Trophoblast cell (in vitro differentiated cells and primary cell): Measurements from ENCODE around the gene TOR1AIP1.
A peak's percentile ranks its signal among the peaks of the same experiment; 100 is the strongest.

Source experiments
- DNase-seq, 2 donors: peaks; one replicate each; pipeline ENCODE4 v3.0.0-alpha.2; 2016
- H2AFZ ChIP-seq: 2 replicates; pipeline ENCODE4 v1.6.1; 2013; ENCODE audit warnings: low read length, moderate library complexity, mild to moderate bottlenecking; ENCODE audit not compliant: insufficient read depth, poor library complexity
- H2AK5ac ChIP-seq: 2 replicates; pipeline ENCODE4 v1.6.1; 2013; ENCODE audit warnings: mild to moderate bottlenecking, low read length
- H2BK120ac ChIP-seq: 2 replicates; pipeline ENCODE4 v1.6.1; 2013; ENCODE audit warnings: low read length, mild to moderate bottlenecking, moderate library complexity; ENCODE audit not compliant: insufficient read depth, poor library complexity
- H2BK12ac ChIP-seq: 2 replicates; pipeline ENCODE4 v1.6.1; 2013; ENCODE audit warnings: mild to moderate bottlenecking, low read length, moderate library complexity
- H2BK5ac ChIP-seq: 2 replicates; pipeline ENCODE4 v1.6.1; 2013; ENCODE audit warnings: low read length, low read depth, moderate library complexity, mild to moderate bottlenecking; ENCODE audit not compliant: poor library complexity
- H3K14ac ChIP-seq: 2 replicates; pipeline ENCODE4 v1.6.1; 2013; ENCODE audit warnings: mild to moderate bottlenecking, low read length
- H3K18ac ChIP-seq: 2 replicates; pipeline ENCODE4 v1.6.1; 2013; ENCODE audit warnings: mild to moderate bottlenecking, low read length
- H3K23ac ChIP-seq: 2 replicates; pipeline ENCODE4 v1.6.1; 2013; ENCODE audit warnings: low read length
- H3K27ac ChIP-seq: 2 replicates; pipeline ENCODE4 v1.5.1; 2013; ENCODE audit warnings: low read depth, mild to moderate bottlenecking, inconsistent platforms, low read length, moderate library complexity
- H3K27me3 ChIP-seq: 2 replicates; pipeline ENCODE4 v1.6.1; 2013; ENCODE audit warnings: inconsistent platforms, mild to moderate bottlenecking, low read length, moderate library complexity; ENCODE audit not compliant: insufficient read depth
- H3K36me3 ChIP-seq, 2 experiments: 1 replicate in 1 of 2; 2 replicates in 1 of 2; pipeline ENCODE4 v1.6.1; 2013; ENCODE audit warnings: low read length in 2 of 2, mild to moderate bottlenecking in 2 of 2, moderate library complexity in 1 of 2; ENCODE audit not compliant: insufficient read depth in 2 of 2, control insufficient read depth in 1 of 2
- H3K4ac ChIP-seq: 2 replicates; pipeline ENCODE4 v1.6.1; 2013; ENCODE audit warnings: low read depth, mild to moderate bottlenecking, low read length, moderate library complexity
- H3K4me1 ChIP-seq, 2 experiments: 1 replicate in 1 of 2; 2 replicates in 1 of 2; pipeline ENCODE4 v1.6.1; 2013; ENCODE audit warnings: low read length in 2 of 2, mild to moderate bottlenecking in 2 of 2, moderate library complexity in 1 of 2; ENCODE audit not compliant: insufficient read depth in 2 of 2, control insufficient read depth in 1 of 2
- H3K4me2 ChIP-seq: 2 replicates; pipeline ENCODE4 v1.6.1; 2013; ENCODE audit warnings: inconsistent platforms, mild to moderate bottlenecking, low read length, moderate library complexity
- H3K4me3 ChIP-seq: 2 replicates; pipeline ENCODE4 v1.5.1; 2013; ENCODE audit warnings: mild to moderate bottlenecking, low read depth, low read length, inconsistent platforms
- H3K79me1 ChIP-seq: one replicate; pipeline ENCODE4 v1.6.1; 2013; ENCODE audit warnings: low read length
- H3K79me2 ChIP-seq: 2 replicates; pipeline ENCODE4 v1.6.1; 2013; ENCODE audit warnings: low read length, mild to moderate bottlenecking; ENCODE audit not compliant: control insufficient read depth, insufficient read depth, poor library complexity
- H3K9ac ChIP-seq: 2 replicates; pipeline ENCODE4 v1.6.1; 2013; ENCODE audit warnings: mild to moderate bottlenecking, low read length
- H3K9me3 ChIP-seq: 2 replicates; pipeline ENCODE4 v1.6.1; 2013; ENCODE audit warnings: low read depth, mild to moderate bottlenecking, control low read depth, inconsistent platforms, low read length; ENCODE audit not compliant: insufficient read depth
- H4K12ac ChIP-seq: 2 replicates; pipeline ENCODE4 v1.6.1; 2013; ENCODE audit warnings: low read depth, mild to moderate bottlenecking, low read length, moderate library complexity
- H4K8ac ChIP-seq: 2 replicates; pipeline ENCODE4 v1.6.1; 2013; ENCODE audit warnings: low read depth, mild to moderate bottlenecking, low read length, moderate library complexity
- H4K91ac ChIP-seq: one replicate; pipeline ENCODE4 v1.6.1; 2013; ENCODE audit warnings: low read depth, mild to moderate bottlenecking, low read length, moderate library complexity
- WGBS: extraction: QIAGEN DNeasy Blood & Tissue Kit; methylation state at CpG from one replicate; pipeline ENCODE4 v1.1.7; 2013; ENCODE audit warnings: missing lambda C conversion rate; ENCODE audit not compliant: insufficient read length, insufficient coverage; ENCODE audit errors: extremely low coverage; 5-methylcytosine and 5-hydroxymethylcytosine counted together

Gene TOR1AIP1

DNA sequence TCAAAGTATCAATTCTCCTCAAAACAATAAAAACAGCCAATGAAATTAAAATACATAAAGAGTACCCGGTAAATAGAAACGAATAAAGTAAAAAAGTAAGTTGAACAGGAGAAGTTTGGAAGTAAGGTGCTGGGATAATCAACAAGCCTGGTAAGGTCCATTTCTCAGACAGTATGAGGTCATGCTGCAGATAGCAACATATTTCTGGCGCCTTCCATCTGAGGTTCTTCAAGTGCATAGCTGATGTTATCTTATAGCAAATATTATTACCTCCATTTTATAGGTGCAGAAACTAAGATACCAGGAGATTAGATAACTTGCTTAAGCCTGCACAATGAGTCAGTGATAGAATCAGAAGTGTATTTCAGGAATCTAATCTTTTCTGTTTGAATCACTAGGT is 48.8 kb downstream of the TOR1AIP1 start:
- peak; percentile 82 to 94 for DNase-seq
- Histone ChIP-seq H3K9ac (no peak overlapping the region), H3K4ac (no peak overlapping the region), H2BK5ac (no peak overlapping the region), H3K4me1 (no peaks in the 10 kb centered on the region), H3K79me1 (peaks cover 2% of the 10 kb centered on the region), H4K12ac (no peak overlapping the region), H4K8ac (no peak overlapping the region), H3K36me3 (no peaks in the 10 kb centered on the region), H3K4me3 (no peak overlapping the region), H2AFZ (no peak overlapping the region), H2BK12ac (no peak overlapping the region), H3K27ac (no peak overlapping the region), H3K79me2 (no peaks in the 10 kb centered on the region), H3K9me3 (no peaks in the 10 kb centered on the region), H2BK120ac (no peak overlapping the region), H3K14ac (no peak overlapping the region), H4K91ac (no peak overlapping the region), H3K27me3 (no peaks in the 10 kb centered on the region), H3K23ac (no peak overlapping the region), H2AK5ac (no peak overlapping the region), H3K4me2 (no peak overlapping the region), H3K18ac (no peak overlapping the region)
- WGBS: no CpG with 5 or more reads among the region's 3 CpGs

DNA sequence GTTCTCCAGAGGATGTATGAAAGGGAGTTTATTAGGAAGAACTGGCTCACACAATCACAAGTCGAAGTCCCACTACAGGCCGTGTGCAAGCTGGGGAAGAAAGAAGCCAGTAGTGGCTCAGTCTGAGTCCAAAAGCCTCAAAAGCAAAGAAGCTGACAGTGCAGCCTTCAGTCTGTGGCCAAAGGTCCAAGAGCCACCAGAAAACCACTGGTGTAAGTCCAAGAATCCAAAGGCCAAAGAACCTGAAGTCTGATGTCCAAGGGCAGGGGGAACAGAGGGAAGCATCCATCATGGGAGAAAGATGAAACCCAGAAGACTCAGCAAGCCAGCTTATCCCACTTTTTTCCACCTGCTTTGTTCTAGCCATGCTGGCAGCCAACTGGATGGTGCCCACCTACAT is 51.1 kb downstream of the TOR1AIP1 start:
- H3K4me1 ChIP-seq: no peaks in the 10 kb centered on the region
- no peak overlapping the region for H3K4me2 ChIP-seq
- H3K9me3 ChIP-seq: peaks cover 3% of the 10 kb centered on the region
- no peak overlapping the region for H3K27ac ChIP-seq
- no peak overlapping the region for H4K91ac ChIP-seq
- no peak for DNase-seq
- H3K79me1 ChIP-seq: no peaks in the 10 kb centered on the region
- no peak overlapping the region for H3K23ac ChIP-seq
- no peaks in the 10 kb centered on the region for H3K36me3 ChIP-seq
- H2AFZ ChIP-seq: no peak overlapping the region
- no peak overlapping the region for H3K18ac ChIP-seq
- no peak overlapping the region for H3K14ac ChIP-seq
- no peak overlapping the region for H3K4me3 ChIP-seq
- H2BK5ac ChIP-seq: no peak overlapping the region
- no peak overlapping the region for H2BK120ac ChIP-seq
- H3K79me2 ChIP-seq: no peaks in the 10 kb centered on the region
- H3K9ac ChIP-seq: no peak overlapping the region
- no peak overlapping the region for H4K12ac ChIP-seq
- H2BK12ac ChIP-seq: no peak overlapping the region
- H3K27me3 ChIP-seq: no peaks in the 10 kb centered on the region
- no peak overlapping the region for H3K4ac ChIP-seq
- H2AK5ac ChIP-seq: no peak overlapping the region
- no peak overlapping the region for H4K8ac ChIP-seq
- WGBS: no CpG with 5 or more reads among the region's 2 CpGs

DNA sequence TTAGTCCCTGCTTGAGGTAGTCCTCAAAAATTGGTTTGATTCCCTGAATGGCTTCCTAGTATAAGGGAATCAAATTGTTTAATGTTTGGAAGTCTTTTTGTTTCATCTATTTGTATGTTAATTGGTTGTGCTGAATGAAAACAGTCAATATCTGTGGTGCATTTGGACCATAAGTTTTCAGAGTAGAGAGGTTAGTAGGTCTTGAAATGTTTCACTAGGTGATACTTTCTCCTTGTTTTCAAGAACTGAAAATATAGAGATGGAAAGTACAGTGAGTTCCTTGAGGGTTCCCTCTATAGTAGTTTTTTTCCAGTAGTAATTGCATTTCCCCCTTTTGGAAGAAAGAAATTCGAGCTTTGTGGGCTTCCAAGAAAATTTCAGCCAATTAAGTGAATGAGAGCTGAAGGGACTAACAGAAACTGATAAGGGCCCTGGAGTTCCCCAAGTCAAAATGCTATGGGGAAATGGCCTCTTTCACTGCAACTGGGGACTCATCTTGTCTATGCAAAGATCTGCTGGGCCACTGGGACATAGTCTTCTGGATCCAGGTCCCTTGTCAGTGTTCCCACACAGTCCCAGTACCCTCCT is 53.9 kb downstream of the TOR1AIP1 start:
- no peaks in the 10 kb centered on the region for H3K36me3 ChIP-seq
- no peak overlapping the region for H3K4me2 ChIP-seq
- H3K27me3 ChIP-seq: no peaks in the 10 kb centered on the region
- H2BK12ac ChIP-seq: no peak overlapping the region
- H3K79me2 ChIP-seq: no peaks in the 10 kb centered on the region
- no peak overlapping the region for H3K9ac ChIP-seq
- H3K4ac ChIP-seq: no peak overlapping the region
- H3K27ac ChIP-seq: no peak overlapping the region
- no peak overlapping the region for H3K4me3 ChIP-seq
- H2BK5ac ChIP-seq: no peak overlapping the region
- peak overlapping the region; percentile 85 for H3K23ac ChIP-seq
- H4K8ac ChIP-seq: no peak overlapping the region
- no peak overlapping the region for H2AK5ac ChIP-seq
- H3K14ac ChIP-seq: no peak overlapping the region
- H2BK120ac ChIP-seq: no peak overlapping the region
- H4K91ac ChIP-seq: no peak overlapping the region
- no peak overlapping the region for H2AFZ ChIP-seq
- WGBS: no CpG with 5 or more reads among the region's 1 CpG
- no peak overlapping the region for H3K18ac ChIP-seq
- no peaks in the 10 kb centered on the region for H3K4me1 ChIP-seq
- DNase-seq: no peak
- no peaks in the 10 kb centered on the region for H3K79me1 ChIP-seq
- peaks cover 3% of the 10 kb centered on the region for H3K9me3 ChIP-seq
- H4K12ac ChIP-seq: no peak overlapping the region

DNA sequence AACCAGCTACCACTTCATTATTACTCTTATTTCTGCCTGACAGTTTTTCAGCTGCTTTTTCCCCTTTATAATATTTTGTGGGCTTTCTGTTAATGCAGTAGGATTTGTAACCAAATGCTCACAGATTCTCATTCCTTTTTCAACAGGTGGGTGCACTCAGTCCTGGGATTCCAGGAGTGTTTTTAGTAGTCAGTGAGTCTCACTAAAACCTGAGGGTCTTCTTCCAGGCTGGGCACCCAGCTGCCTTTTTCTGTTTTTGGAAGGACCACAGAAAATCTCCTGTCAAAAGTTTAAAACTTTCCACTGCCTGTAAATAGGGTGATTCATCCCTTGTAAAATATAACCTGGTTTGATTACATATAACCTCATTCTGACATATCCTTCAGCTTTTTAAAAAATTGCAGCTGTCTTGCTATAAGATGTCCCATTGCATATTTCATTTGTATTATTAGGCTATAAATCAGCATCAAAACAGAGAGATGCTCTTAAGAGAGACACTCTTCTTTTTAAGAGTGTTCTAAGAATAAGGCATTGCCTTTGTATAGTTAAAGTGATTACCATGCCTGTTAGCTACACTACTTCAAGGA is 55.7 kb downstream of the TOR1AIP1 start:
- no peak overlapping the region for H2BK5ac ChIP-seq

More for the DNA sequence above, 55.7 kb downstream of the TOR1AIP1 start:
- no peaks in the 10 kb centered on the region for H3K4me1 ChIP-seq
- no peak overlapping the region for H4K8ac ChIP-seq
- no peaks in the 10 kb centered on the region for H3K36me3 ChIP-seq
- H3K14ac ChIP-seq: no peak overlapping the region
- no peak overlapping the region for H2AFZ ChIP-seq
- no peak overlapping the region for H3K9ac ChIP-seq
- no peak overlapping the region for H2BK120ac ChIP-seq
- no peak overlapping the region for H2BK12ac ChIP-seq
- H3K79me2 ChIP-seq: no peaks in the 10 kb centered on the region
- no peak for DNase-seq
- H3K4ac ChIP-seq: no peak overlapping the region
- H2AK5ac ChIP-seq: no peak overlapping the region
- no peak overlapping the region for H3K18ac ChIP-seq
- H3K79me1 ChIP-seq: no peaks in the 10 kb centered on the region
- no peak overlapping the region for H3K23ac ChIP-seq
- peaks cover 3% of the 10 kb centered on the region for H3K9me3 ChIP-seq
- H3K4me2 ChIP-seq: no peak overlapping the region
- no peak overlapping the region for H3K4me3 ChIP-seq
- H3K27me3 ChIP-seq: no peaks in the 10 kb centered on the region
- H4K91ac ChIP-seq: no peak overlapping the region
- H4K12ac ChIP-seq: no peak overlapping the region
- H3K27ac ChIP-seq: no peak overlapping the region
